KOPT-K1 (cell line): ENCODE data around the gene AIFM3.
"Not testable (repeated sequence)": the region's sequence is repeated elsewhere in the genome, so short reads cannot be mapped to it uniquely, and the experiment has no call there.

Source experiments
- H3K27ac ChIP-seq: fragments of 200-600 bp; sonication (generic); 2 replicates; pipeline ENCODE4 v1.5.1; 2016; ENCODE audit warnings: antibody characterized with exemption, mild to moderate bottlenecking, low read depth, low read length; ENCODE audit not compliant: poor library complexity, severe bottlenecking
- H3K36me3 ChIP-seq: fragments of 200-600 bp; sonication (generic); 2 replicates; pipeline ENCODE4 v1.5.1; 2017; ENCODE audit warnings: antibody characterized with exemption, mild to moderate bottlenecking, low read length, moderate library complexity; ENCODE audit not compliant: insufficient read depth
- H3K9me3 ChIP-seq: fragments of 200-600 bp; sonication (generic); 2 replicates; pipeline ENCODE4 v1.5.1; 2017; ENCODE audit warnings: antibody characterized with exemption, low read length, mild to moderate bottlenecking; ENCODE audit not compliant: insufficient read depth, poor library complexity, severe bottlenecking

Gene AIFM3, protein sequence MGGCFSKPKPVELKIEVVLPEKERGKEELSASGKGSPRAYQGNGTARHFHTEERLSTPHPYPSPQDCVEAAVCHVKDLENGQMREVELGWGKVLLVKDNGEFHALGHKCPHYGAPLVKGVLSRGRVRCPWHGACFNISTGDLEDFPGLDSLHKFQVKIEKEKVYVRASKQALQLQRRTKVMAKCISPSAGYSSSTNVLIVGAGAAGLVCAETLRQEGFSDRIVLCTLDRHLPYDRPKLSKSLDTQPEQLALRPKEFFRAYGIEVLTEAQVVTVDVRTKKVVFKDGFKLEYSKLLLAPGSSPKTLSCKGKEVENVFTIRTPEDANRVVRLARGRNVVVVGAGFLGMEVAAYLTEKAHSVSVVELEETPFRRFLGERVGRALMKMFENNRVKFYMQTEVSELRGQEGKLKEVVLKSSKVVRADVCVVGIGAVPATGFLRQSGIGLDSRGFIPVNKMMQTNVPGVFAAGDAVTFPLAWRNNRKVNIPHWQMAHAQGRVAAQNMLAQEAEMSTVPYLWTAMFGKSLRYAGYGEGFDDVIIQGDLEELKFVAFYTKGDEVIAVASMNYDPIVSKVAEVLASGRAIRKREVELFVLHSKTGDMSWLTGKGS

DNA sequence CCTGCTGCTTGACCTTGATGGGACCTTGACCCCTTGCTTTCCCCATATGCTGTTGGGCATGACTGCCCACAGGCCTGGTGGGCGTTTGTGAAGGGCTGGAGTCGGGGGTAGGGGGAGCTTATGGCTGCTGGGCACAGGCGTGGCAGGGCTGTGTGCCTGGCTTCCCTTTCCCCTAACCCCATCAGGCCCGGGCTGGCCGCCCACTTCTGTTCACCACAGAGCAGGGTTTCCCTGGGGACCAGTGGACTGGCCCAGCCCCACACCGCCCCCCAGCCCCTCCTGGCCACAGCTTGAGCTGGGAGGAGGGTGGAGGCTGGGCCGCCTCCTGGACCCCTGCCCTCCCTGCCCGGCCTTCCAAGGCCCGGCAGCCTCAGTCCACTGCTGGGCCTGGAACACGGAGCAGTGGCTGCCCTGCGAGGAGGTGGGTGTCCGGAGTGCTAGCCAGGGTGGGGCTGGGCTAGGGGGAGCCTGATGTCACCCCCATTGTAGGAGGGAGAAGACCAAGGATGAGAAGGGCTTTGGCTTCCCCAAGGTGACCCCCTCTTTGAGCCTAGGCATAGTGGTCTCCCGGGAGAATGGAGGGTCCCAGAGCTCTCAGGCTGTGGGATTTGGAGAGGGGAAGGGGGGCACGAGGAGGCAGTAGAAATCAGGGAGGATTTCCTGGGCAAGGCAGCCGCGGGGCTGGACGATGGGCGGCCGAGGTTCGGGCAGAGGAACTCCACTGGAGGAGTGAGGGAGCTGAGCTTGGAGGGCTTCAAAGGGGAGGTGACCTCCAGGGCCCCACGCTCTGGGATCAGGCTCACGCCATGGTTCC, at the start of gene AIFM3:
Gene AIFM3 (plus strand): TSS at position 373 of the 814 bp plus-strand sequence. CDS start 690 bp downstream, outside the sequence.
- Histone ChIP-seq H3K9me3 (no peaks in the 10 kb centered on the region), H3K36me3 (no peaks in the 10 kb centered on the region), H3K27ac (no peak within 1 kb of the TSS)

DNA sequence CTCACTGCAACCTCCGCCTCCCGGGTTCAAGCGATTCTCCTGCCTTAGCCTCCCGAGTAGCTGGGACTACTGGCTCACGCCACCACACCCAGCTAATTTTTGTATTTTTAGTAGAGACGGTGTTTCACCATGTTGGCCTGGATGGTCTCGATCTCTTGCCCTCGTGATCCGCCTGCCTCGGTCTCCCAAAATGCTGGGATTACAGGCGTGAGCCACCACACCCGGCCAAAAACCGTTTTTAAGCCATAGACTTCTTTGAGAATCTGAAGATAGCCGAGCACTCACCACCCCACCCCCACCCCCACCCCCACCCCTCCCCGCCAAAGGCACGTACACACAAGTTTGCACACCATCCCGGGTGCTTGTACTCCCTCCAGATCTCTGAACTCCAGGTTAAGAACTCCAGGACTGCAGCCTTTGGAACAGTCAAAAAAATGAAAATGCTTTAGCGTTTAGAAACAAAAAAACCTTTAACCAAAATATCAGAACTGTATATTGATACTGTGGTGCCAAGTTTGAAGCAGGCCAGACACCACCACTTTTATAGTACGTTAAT, 48.3 kb upstream of the AIFM3 start:
- Histone ChIP-seq H3K27ac (peak overlapping the region; percentile 92), H3K36me3 (peaks cover 23% of the 10 kb centered on the region), H3K9me3 (no peaks in the 10 kb centered on the region)

DNA sequence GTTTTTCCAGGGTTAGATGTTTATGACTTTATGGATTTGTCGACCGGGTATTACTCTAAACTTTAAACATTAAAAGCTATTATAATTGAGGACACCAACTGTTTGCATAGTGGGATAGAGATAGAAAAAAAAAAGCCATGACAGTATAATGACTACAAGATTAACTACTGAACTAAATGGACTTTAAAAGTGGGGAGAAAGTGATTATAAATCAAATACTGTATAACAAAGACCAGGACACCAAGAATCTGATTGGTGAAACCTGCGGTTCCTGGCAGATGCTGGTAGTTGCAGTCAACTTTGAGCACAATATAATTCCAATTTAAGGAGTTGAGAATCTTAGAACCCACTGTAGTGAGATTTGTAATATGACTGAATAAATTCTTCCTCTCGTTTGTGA, 47.3 kb upstream of the AIFM3 start:
- Histone ChIP-seq H3K36me3 (peaks cover 33% of the 10 kb centered on the region), H3K27ac (peak overlapping the region; percentile 13), H3K9me3 (no peaks in the 10 kb centered on the region)

DNA sequence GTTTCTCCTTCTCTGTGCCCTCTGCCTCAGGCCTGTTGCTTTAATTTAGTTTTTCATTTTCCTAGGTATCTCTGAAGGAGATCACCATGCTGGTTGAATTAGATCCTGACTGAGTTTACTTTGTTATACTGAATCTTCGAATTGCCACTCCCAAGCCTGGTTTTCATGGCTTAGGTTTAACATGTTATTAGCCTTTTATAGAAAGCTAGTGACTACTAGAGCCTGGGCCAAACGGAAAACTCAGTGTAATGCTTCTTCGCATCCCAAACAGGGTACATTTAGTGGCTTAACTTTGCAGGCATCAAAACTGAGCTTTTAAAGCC, 46.2 kb upstream of the AIFM3 start:
- Histone ChIP-seq H3K9me3 (no peaks in the 10 kb centered on the region), H3K27ac (no peak overlapping the region), H3K36me3 (peaks cover 44% of the 10 kb centered on the region)

DNA sequence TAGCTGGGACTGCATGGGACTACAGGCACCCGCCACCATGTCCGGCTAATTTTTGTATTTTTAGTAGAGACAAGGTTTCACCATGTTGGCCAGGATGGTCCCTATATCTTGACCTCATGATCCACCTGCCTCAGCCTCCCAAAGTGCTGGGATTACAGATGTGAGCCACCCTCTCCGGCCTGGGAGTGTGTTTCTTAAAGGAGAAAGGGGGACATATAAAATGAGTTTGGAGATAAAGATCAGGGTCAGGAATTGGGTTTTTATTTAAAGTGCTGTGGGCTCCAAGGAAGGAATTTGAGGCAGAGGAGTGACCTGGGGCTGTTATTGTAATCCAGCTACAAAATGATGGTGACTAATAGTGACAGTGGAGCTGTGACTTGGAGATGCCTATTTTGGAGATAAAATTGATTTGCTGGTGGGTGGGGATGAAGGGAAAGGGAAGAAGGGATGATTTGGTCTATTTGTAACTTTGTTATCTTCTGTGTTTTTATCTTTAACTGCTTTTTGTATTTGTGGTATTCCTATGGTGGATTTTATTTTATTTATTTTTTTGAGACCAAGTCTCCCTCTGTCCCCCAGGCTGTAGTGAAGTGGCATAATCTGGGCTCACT, 44.8 kb upstream of the AIFM3 start:
- Histone ChIP-seq H3K27ac (no peak overlapping the region), H3K36me3 (peaks cover 52% of the 10 kb centered on the region), H3K9me3 (no peaks in the 10 kb centered on the region)

DNA sequence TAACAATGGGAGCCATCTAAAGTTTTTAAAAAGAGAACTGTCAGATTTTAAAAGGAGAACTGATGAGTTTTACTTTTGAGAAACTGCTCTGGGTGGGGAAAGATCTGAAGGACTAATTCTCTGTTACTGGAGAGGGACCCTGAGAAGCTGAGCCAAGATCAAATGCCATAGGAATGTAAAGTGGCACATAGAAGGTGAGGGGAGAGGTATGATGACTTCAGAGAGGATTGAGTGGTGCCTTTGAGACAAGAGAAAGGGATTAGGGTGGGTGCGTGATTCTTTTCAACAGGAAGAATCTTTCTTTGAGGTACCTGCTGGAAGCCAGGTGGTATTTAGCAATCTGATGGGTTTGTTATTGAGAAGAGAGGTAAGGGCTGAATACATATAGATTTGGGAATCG, 40.8 kb upstream of the AIFM3 start:
- Histone ChIP-seq H3K9me3 (no peaks in the 10 kb centered on the region), H3K36me3 (peaks cover 61% of the 10 kb centered on the region), H3K27ac (no peak overlapping the region)

DNA sequence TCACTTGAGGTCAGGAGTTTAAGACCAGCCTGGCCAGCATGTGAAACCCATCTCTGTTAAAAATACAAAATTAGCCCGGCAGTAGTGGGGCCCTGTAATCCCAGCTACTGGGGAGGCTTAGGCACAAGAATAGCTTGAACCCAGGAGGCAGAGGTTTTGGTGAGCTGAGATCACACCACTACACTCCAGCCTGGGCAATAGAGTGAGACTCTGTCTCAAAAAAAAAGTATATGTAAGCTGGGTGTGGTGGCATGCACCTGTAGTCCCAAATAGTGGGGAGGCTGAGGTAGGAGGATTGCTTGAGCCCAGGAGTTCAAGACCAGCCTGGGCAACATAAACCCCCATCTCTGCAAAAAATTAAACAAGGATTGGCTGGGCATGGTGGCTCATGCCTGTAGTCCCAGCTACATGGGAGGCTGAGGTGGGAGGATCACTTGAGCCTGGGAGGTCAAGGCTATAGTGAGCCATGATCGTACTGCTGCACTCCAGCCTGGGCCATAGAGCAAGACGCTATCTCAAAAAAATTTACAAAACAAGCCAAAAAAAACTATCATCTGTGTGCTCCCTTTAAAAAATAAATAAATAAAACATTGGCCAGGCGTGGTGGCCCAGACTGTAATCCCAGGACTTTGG, 39.0 kb upstream of the AIFM3 start:
- Histone ChIP-seq H3K36me3 (peaks cover 64% of the 10 kb centered on the region), H3K27ac (no peak overlapping the region), H3K9me3 (no peaks in the 10 kb centered on the region)

DNA sequence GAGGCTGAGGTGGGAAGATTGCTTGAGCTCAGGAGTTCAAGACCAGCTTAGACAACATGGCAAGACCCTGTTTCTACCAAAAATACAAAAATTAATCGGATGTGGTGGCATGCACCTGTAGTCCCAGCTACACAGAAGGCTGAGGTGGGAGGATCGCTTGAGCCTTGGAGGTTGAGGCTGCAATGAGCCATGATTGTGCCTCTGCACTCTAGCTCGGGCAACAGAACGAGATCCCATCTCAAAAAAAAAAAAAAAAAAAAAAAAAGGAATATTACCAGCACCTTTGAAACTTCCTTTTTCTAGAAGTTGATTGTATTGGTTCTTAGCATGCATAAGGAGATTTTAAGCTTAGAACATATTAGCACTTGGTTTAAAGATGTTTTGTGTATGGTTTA, 38.5 kb upstream of the AIFM3 start:
- Histone ChIP-seq H3K36me3 (peaks cover 70% of the 10 kb centered on the region), H3K9me3 (no peaks in the 10 kb centered on the region), H3K27ac (no peak overlapping the region)

DNA sequence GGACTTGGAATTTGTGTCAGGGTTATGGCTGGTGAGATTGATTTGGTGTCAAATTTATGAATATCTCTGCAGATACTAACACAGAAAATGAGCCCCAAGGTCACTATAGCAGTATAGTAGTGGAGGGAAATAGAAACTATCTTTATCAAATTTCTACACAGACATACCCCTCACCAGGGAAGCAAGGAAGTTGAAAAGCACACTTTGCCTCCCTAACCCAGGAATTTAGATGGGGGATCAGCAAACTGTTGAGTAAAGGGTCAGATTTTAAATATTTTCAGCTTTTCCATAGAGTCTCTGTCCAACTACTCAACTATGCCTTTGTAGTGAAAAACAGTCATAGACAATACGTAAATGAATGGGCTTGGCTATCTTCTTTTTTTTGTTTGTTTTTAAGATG, 37.1 kb upstream of the AIFM3 start:
- no peak overlapping the region for H3K27ac ChIP-seq
- peaks cover 70% of the 10 kb centered on the region for H3K36me3 ChIP-seq
- H3K9me3 ChIP-seq: no peaks in the 10 kb centered on the region

DNA sequence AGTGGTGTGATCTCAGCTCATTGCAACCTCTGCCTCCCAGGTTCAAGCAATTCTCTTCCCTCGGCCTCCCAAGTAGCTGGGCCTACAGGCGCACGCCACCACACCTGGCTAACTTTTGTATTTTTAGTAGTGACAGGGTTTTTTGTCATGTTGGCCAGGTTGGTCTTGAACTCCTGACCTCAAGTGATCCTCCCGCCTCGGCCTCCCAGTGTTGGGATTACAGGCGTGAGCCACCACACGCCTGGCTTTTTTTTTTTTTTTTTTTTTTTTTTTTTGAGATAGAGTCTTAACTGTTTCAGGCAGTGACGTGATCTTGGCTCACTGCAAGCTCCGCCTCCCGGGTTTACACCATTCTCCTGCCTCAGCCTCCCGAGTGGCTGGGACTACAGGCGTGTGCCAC, 36.6 kb upstream of the AIFM3 start:
- H3K27ac ChIP-seq, H3K9me3 ChIP-seq: not testable (repeated sequence)
- peaks cover 70% of the 10 kb centered on the region for H3K36me3 ChIP-seq

DNA sequence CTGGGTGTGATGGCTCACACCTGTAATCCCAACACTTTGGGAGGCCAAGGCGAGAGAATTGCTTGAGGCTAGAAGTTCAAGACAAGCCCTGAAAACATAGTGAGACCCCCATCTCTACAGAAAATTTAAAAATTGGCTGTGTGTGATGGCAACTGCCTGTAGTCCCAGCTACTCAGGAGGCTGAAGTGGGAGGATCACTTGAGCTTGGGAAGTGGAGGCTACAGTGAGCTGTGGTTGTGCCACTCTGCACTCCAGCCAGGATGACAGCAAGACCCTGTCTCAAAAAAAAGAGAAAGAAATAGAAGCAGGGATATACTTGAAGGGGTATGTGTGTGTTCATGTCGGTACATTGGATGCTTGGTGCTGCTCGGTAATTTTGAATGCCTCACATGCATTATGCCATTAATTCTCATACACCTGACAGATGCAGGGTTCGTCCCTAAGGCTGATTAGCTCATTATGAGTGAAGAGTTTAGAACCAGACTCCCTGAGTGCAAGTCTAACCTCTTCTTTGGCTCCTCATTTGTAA, 35.9 kb upstream of the AIFM3 start:
- Histone ChIP-seq H3K36me3 (peaks cover 72% of the 10 kb centered on the region), H3K9me3 (no peaks in the 10 kb centered on the region), H3K27ac (no peak overlapping the region)

DNA sequence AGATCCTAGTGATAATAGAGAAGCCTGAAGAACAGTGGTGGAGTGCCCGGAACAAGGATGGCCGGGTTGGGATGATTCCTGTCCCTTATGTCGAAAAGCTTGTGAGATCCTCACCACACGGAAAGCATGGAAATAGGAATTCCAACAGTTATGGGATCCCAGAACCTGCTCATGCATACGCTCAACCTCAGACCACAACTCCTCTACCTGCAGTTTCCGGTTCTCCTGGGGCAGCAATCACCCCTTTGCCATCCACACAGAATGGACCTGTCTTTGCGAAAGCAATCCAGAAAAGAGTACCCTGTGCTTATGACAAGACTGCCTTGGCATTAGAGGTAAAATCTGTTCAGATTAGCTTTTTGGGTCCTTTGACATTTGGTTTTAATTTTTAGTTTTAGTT, 33.1 kb upstream of the AIFM3 start:
- Histone ChIP-seq H3K27ac (no peak overlapping the region), H3K9me3 (no peaks in the 10 kb centered on the region), H3K36me3 (peaks cover 77% of the 10 kb centered on the region)

DNA sequence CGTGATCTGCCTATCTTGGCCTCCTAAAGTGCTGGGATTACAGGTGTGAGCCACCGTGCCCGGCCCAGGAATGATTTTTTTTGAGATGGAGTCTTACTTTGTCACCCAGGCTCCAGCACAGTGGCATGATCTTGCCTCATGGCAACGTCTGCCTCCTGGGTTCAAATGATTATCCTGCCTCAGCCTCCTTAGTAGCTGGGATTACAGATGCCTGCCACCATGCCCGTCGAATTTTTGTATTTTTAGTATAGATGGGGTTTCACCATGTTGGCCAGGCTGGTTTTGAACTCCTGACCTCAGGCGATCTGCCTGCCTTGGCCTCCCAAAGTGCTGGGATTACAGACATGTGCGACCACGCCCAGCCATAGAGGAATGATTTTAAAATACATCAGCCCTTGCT, 32.0 kb upstream of the AIFM3 start:
- H3K9me3 ChIP-seq, H3K27ac ChIP-seq: not testable (repeated sequence)
- H3K36me3 ChIP-seq: peaks cover 88% of the 10 kb centered on the region

DNA sequence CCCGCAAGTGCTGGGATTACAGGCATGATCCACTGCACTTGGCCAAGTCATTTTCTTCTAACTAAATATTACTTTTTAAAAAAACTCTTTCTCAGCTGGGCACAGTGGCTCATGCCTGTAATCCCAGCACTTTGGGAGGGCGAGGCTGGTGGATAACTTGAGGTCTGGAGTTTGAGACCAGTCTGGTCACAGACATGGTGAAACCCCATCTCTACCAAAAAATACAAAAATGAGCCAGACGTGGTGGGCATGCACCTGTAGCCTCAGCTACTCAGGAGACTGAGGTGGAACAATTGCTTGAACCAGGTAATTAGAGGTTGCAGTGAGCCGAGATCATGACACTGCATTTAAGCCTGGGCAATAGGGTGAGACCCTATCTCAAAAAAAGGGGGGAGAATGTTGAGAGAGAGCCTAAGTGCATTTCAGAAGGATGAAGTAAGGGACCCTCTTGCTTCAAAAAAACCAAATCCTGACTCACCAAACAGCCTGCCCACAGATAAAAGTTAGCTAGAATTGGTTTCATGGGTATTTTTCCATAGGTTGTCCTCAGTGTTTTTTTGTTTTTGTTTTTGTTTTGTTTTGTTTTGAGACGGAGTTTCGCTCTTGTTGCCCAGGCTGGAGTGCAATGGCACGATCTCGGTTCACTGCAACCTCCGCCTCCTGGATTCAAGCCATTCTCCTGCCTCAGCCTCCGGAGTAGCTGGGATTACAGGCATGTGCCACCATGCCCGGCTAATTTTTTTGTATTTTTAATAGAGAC, 31.1 kb upstream of the AIFM3 start:
- peaks cover 93% of the 10 kb centered on the region for H3K36me3 ChIP-seq
- H3K9me3 ChIP-seq, H3K27ac ChIP-seq: not testable (repeated sequence)
